Activated naive CD8-positive, alpha-beta T cell treated with anti-CD3 and anti-CD28 coated beads for 36 hours (primary cell): ENCODE results near the gene MIGA1. TPM values are rescaled to one million over a fixed set of nuclear protein-coding genes. Genes with fewer than 3 reads are reported as not detected.

Experiments
- DNase-seq: peaks from one replicate; pipeline ENCODE4 v3.0.0; 2021
- H3K27ac Mint-ChIP-seq: one replicate; pipeline ENCODE4 v1.8.0; 2022; ENCODE audit warnings: mild to moderate bottlenecking, moderate library complexity, mixed read lengths
- H3K27me3 Mint-ChIP-seq: one replicate; pipeline ENCODE4 v1.8.0; 2022; ENCODE audit warnings: mild to moderate bottlenecking, mixed read lengths
- H3K36me3 Mint-ChIP-seq: one replicate; pipeline ENCODE4 v1.8.0; 2021; ENCODE audit warnings: mild to moderate bottlenecking, mixed read lengths
- H3K4me1 Mint-ChIP-seq: one replicate; pipeline ENCODE4 v1.8.0; 2021; ENCODE audit warnings: mixed read lengths
- H3K4me3 Mint-ChIP-seq: one replicate; pipeline ENCODE4 v1.8.0; 2022; ENCODE audit warnings: mild to moderate bottlenecking, moderate library complexity, mixed read lengths
- H3K9me3 Mint-ChIP-seq: one replicate; pipeline ENCODE4 v1.8.0; 2022; ENCODE audit warnings: mixed read lengths
- total RNA-seq, 2 experiments: library from RNA; stranded (reverse); gene quantifications; one replicate each; pipeline ENCODE4 v1.2.3, GENCODE V29; 2021

The MIGA1 gene
- total RNA-seq, 2 experiments from 2014 or later, result 6.1 to 7.5 TPM

GRCh38 chr1:77850082-77850481 lies 70.6 kb downstream of the MIGA1 start:
- Mint-ChIP-seq H3K4me1 (peaks cover 9% of the 10 kb centered on the region), H3K4me3 (no peak overlapping the region), H3K36me3 (peaks cover 31% of the 10 kb centered on the region), H3K9me3 (peaks cover 5% of the 10 kb centered on the region), H3K27me3 (no peaks in the 10 kb centered on the region), H3K27ac (no peak overlapping the region)
- no peak for DNase-seq

GRCh38 chr1:77857552-77857951 lies 78.1 kb downstream of the MIGA1 start:
- no peak for DNase-seq
- no peak overlapping the region for H3K4me3 Mint-ChIP-seq
- no peak overlapping the region for H3K27ac Mint-ChIP-seq
- no peaks in the 10 kb centered on the region for H3K27me3 Mint-ChIP-seq
- H3K9me3 Mint-ChIP-seq, result peaks cover 26% of the 10 kb centered on the region
- peaks cover 5% of the 10 kb centered on the region for H3K4me1 Mint-ChIP-seq
- H3K36me3 Mint-ChIP-seq, result peaks cover 45% of the 10 kb centered on the region

- H3K36me3 Mint-ChIP-seq, result peaks cover 40% of the 10 kb centered on the region
- H3K9me3 Mint-ChIP-seq, result peaks cover 26% of the 10 kb centered on the region
- no peak overlapping the region for H3K4me3 Mint-ChIP-seq
- H3K27me3 Mint-ChIP-seq, result no peaks in the 10 kb centered on the region
- H3K4me1 Mint-ChIP-seq, result peaks cover 5% of the 10 kb centered on the region
- DNase-seq, result no peak
- no peak overlapping the region for H3K27ac Mint-ChIP-seq
Observed at GRCh38 chr1:77858725-77859124, 79.3 kb downstream of the MIGA1 start.

GRCh38 chr1:77859248-77859647 lies 79.8 kb downstream of the MIGA1 start:
- Mint-ChIP-seq H3K4me3 (no peak overlapping the region), H3K9me3 (peaks cover 26% of the 10 kb centered on the region), H3K36me3 (peaks cover 36% of the 10 kb centered on the region), H3K27me3 (no peaks in the 10 kb centered on the region), H3K27ac (no peak overlapping the region), H3K4me1 (peaks cover 5% of the 10 kb centered on the region)
- DNase-seq, result no peak

- H3K27me3 Mint-ChIP-seq, result no peaks in the 10 kb centered on the region
- no peak overlapping the region for H3K4me3 Mint-ChIP-seq
- H3K36me3 Mint-ChIP-seq, result peaks cover 14% of the 10 kb centered on the region
Observed at GRCh38 chr1:77866296-77866695, 86.8 kb downstream of the MIGA1 start.

GRCh38 chr1:77872645-77873044 lies 93.2 kb downstream of the MIGA1 start:
- H3K27ac Mint-ChIP-seq, result no peak overlapping the region
- no peak for DNase-seq

More at GRCh38 chr1:77866296-77866695, 86.8 kb downstream of the MIGA1 start:
- Mint-ChIP-seq H3K27ac (no peak overlapping the region), H3K9me3 (no peaks in the 10 kb centered on the region), H3K4me1 (no peaks in the 10 kb centered on the region)
- no peak for DNase-seq

GRCh38 chr1:77873461-77873860 lies 94.0 kb downstream of the MIGA1 start:
- Mint-ChIP-seq H3K9me3 (no peaks in the 10 kb centered on the region), H3K27ac (no peak overlapping the region), H3K4me3 (no peak overlapping the region), H3K36me3 (peaks cover 5% of the 10 kb centered on the region), H3K4me1 (no peaks in the 10 kb centered on the region), H3K27me3 (no peaks in the 10 kb centered on the region)
- DNase-seq, result no peak

More at GRCh38 chr1:77872645-77873044, 93.2 kb downstream of the MIGA1 start:
- H3K36me3 Mint-ChIP-seq, result peaks cover 3% of the 10 kb centered on the region
- H3K27me3 Mint-ChIP-seq, result no peaks in the 10 kb centered on the region
- no peak overlapping the region for H3K4me3 Mint-ChIP-seq
- no peaks in the 10 kb centered on the region for H3K9me3 Mint-ChIP-seq
- H3K4me1 Mint-ChIP-seq, result no peaks in the 10 kb centered on the region

- DNase-seq, result no peak
- H3K36me3 Mint-ChIP-seq, result peaks cover 5% of the 10 kb centered on the region
- no peak overlapping the region for H3K4me3 Mint-ChIP-seq
- H3K27ac Mint-ChIP-seq, result no peak overlapping the region
- H3K27me3 Mint-ChIP-seq, result no peaks in the 10 kb centered on the region
- no peaks in the 10 kb centered on the region for H3K4me1 Mint-ChIP-seq
- H3K9me3 Mint-ChIP-seq, result no peaks in the 10 kb centered on the region
Observed at GRCh38 chr1:77874804-77875445, 95.5 kb downstream of the MIGA1 start.

GRCh38 chr1:77876884-77877283 lies 97.4 kb downstream of the MIGA1 start:
- no peak for DNase-seq
- Mint-ChIP-seq H3K4me1 (peaks cover 4% of the 10 kb centered on the region), H3K4me3 (no peak overlapping the region), H3K9me3 (no peaks in the 10 kb centered on the region), H3K27ac (no peak overlapping the region), H3K36me3 (peaks cover 5% of the 10 kb centered on the region), H3K27me3 (no peaks in the 10 kb centered on the region)

GRCh38 chr1:77881061-77881460 lies 101.6 kb downstream of the MIGA1 start:
- H3K27me3 Mint-ChIP-seq, result no peaks in the 10 kb centered on the region
- peaks cover 3% of the 10 kb centered on the region for H3K36me3 Mint-ChIP-seq
- no peak for DNase-seq
- no peak overlapping the region for H3K4me3 Mint-ChIP-seq
- no peak overlapping the region for H3K27ac Mint-ChIP-seq
- H3K9me3 Mint-ChIP-seq, result no peaks in the 10 kb centered on the region
- peaks cover 4% of the 10 kb centered on the region for H3K4me1 Mint-ChIP-seq

- Mint-ChIP-seq H3K36me3 (peaks cover 8% of the 10 kb centered on the region), H3K4me1 (peaks cover 4% of the 10 kb centered on the region), H3K27me3 (peaks cover 5% of the 10 kb centered on the region), H3K4me3 (no peak overlapping the region), H3K9me3 (no peaks in the 10 kb centered on the region), H3K27ac (no peak overlapping the region)
- DNase-seq, result no peak
Observed at GRCh38 chr1:77882411-77882810, 103.0 kb downstream of the MIGA1 start.

GRCh38 chr1:77888081-77888780 lies 108.8 kb downstream of the MIGA1 start, which contains the start of gene NEXN:
NEXN (plus strand) TSS chr1:77888624; CDS start chr1:77916107, 27,483 bp downstream.
- H3K27me3 Mint-ChIP-seq, result peaks cover 22% of the 10 kb centered on the region
- peaks cover 8% of the 10 kb centered on the region for H3K36me3 Mint-ChIP-seq
- H3K9me3 Mint-ChIP-seq, result no peaks in the 10 kb centered on the region
- peak within 1 kb of the TSS; percentile 69 for H3K4me3 Mint-ChIP-seq
- peaks cover 7% of the 10 kb centered on the region for H3K4me1 Mint-ChIP-seq
- no peak for DNase-seq
- H3K27ac Mint-ChIP-seq, result no peak within 1 kb of the TSS

GRCh38 chr1:77888781-77889642 lies 109.6 kb downstream of the MIGA1 start:
- Mint-ChIP-seq H3K27me3 (peaks cover 22% of the 10 kb centered on the region), H3K4me3 (peak overlapping the region; percentile 69), H3K4me1 (peaks cover 7% of the 10 kb centered on the region), H3K27ac (no peak overlapping the region), H3K36me3 (peaks cover 8% of the 10 kb centered on the region), H3K9me3 (no peaks in the 10 kb centered on the region)
- DNase-seq, result peak; percentile 41

- H3K27ac Mint-ChIP-seq, result no peak overlapping the region
- peaks cover 7% of the 10 kb centered on the region for H3K4me1 Mint-ChIP-seq
- no peaks in the 10 kb centered on the region for H3K9me3 Mint-ChIP-seq
- H3K27me3 Mint-ChIP-seq, result peaks cover 22% of the 10 kb centered on the region
- DNase-seq, result no peak
- H3K36me3 Mint-ChIP-seq, result peaks cover 8% of the 10 kb centered on the region
- H3K4me3 Mint-ChIP-seq, result peak overlapping the region; percentile 69
Observed at GRCh38 chr1:77889671-77890070, 110.2 kb downstream of the MIGA1 start.

GRCh38 chr1:77891200-77891599 lies 111.8 kb downstream of the MIGA1 start:
- DNase-seq, result no peak
- Mint-ChIP-seq H3K9me3 (no peaks in the 10 kb centered on the region), H3K27ac (no peak overlapping the region), H3K36me3 (peaks cover 8% of the 10 kb centered on the region), H3K4me1 (peaks cover 7% of the 10 kb centered on the region), H3K27me3 (peaks cover 22% of the 10 kb centered on the region), H3K4me3 (no peak overlapping the region)
